ENCODE measurements around the gene MAP3K6. TPM values are rescaled to one million over a fixed set of nuclear protein-coding genes. Genes with fewer than 3 reads are reported as not detected.

The MAP3K6 gene
- total RNA-seq, 1 experiment from 2014 or later = 25.1 TPM

GRCh38 chr1:27346357-27346756 is 20.4 kb downstream of the MAP3K6 start:
- Histone ChIP-seq H3K9me2 (replicated peaks; ENCODE audit: low read length) (no peaks in the 10 kb centered on the region), H3K9me3 (ENCODE audit: low read length) (no peaks in the 10 kb centered on the region), H3K4me3 (ENCODE audit: low read length) (no peak overlapping the region), H3K27ac (ENCODE audit: low read length) (no peak overlapping the region), H3K79me2 (ENCODE audit: low read length) (peaks cover 24% of the 10 kb centered on the region), H3K9ac (ENCODE audit: low read length) (no peak overlapping the region), H2AFZ (ENCODE audit: low read length) (no peak overlapping the region), H4K20me1 (ENCODE audit: low read length) (no peaks in the 10 kb centered on the region), H3K4me1 (ENCODE audit: insufficient read depth, low read length) (peaks cover 41% of the 10 kb centered on the region), H3K27me3 (ENCODE audit: low read length) (no peaks in the 10 kb centered on the region), H3F3A (ENCODE audit: low read length, unreplicated experiment) (no peaks in the 10 kb centered on the region), H3K36me3 (ENCODE audit: low read depth, low read length) (no peaks in the 10 kb centered on the region), H3K4me2 (ENCODE audit: low read length) (no peak overlapping the region)
- ChIA-PET CTCF (no interaction called here), POLR2A (ENCODE audit: unreplicated experiment) (no interaction called here)
- TF ChIP-seq EZH2 (IDR thresholded peaks at IDR 0.05; ENCODE audit: low read length, unreplicated experiment) (no peak), EZH2phosphoT487 (IDR thresholded peaks at IDR 0.05; ENCODE audit: borderline replicate concordance, low read length) (no peak), CTCF (conservative IDR thresholded peaks at IDR 0.05; ENCODE audit: low read depth, low read length) (no peak)
- intact Hi-C loops (cut with micrococcal nuclease) = no loop called here
- BruUV-seq (replicated peaks) = no TSS peak
- ATAC-seq = no peak
- no peak for DNase-seq

GRCh38 chr1:27345272-27345671 is 21.5 kb downstream of the MAP3K6 start:
- Histone ChIP-seq H3K27me3 (ENCODE audit: low read length) (no peaks in the 10 kb centered on the region), H3F3A (ENCODE audit: low read length, unreplicated experiment) (no peaks in the 10 kb centered on the region), H3K9me3 (ENCODE audit: low read length) (no peaks in the 10 kb centered on the region), H3K79me2 (ENCODE audit: low read length) (peaks cover 24% of the 10 kb centered on the region), H3K27ac (ENCODE audit: low read length) (no peak overlapping the region), H3K4me1 (ENCODE audit: insufficient read depth, low read length) (peaks cover 51% of the 10 kb centered on the region), H3K9me2 (replicated peaks; ENCODE audit: low read length) (no peaks in the 10 kb centered on the region), H3K4me2 (ENCODE audit: low read length) (no peak overlapping the region), H3K36me3 (ENCODE audit: low read depth, low read length) (no peaks in the 10 kb centered on the region), H4K20me1 (ENCODE audit: low read length) (no peaks in the 10 kb centered on the region), H2AFZ (ENCODE audit: low read length) (no peak overlapping the region), H3K4me3 (ENCODE audit: low read length) (no peak overlapping the region), H3K9ac (ENCODE audit: low read length) (no peak overlapping the region)
- BruUV-seq (replicated peaks) = no TSS peak
- POLR2A ChIA-PET (ENCODE audit: unreplicated experiment) = no interaction called here
- intact Hi-C loops (cut with micrococcal nuclease) = no loop called here
- CTCF ChIA-PET = no interaction called here
- TF ChIP-seq EZH2 (IDR thresholded peaks at IDR 0.05; ENCODE audit: low read length, unreplicated experiment) (no peak), CTCF (conservative IDR thresholded peaks at IDR 0.05; ENCODE audit: low read depth, low read length) (no peak), EZH2phosphoT487 (IDR thresholded peaks at IDR 0.05; ENCODE audit: borderline replicate concordance, low read length) (no peak)
- DNase-seq (no peak), ATAC-seq (no peak)

- H3K4me2 ChIP-seq (ENCODE audit: low read length) = peak overlapping the region; percentile 99
- H3K36me3 ChIP-seq (ENCODE audit: low read depth, low read length) = no peaks in the 10 kb centered on the region
- no peak; the same call in 1 of the 2 replicates for ATAC-seq
- no peak for DNase-seq
- intact Hi-C loops (cut with micrococcal nuclease) = loop anchor here (2.0 to 5.0 kb wide), 2 partner anchors 21 to 41 kb away; partner anchors contain the start of gene TMEM222
- peak overlapping the region; percentile 79 for H3K4me3 ChIP-seq (ENCODE audit: low read length)
- H3K9me3 ChIP-seq (ENCODE audit: low read length) = no peaks in the 10 kb centered on the region
- peaks cover 43% of the 10 kb centered on the region for H3K4me1 ChIP-seq (ENCODE audit: insufficient read depth, low read length)
- H2AFZ ChIP-seq (ENCODE audit: low read length) = peak overlapping the region; percentile 89
- no peaks in the 10 kb centered on the region for H3K27me3 ChIP-seq (ENCODE audit: low read length)
- CTCF ChIA-PET = interaction anchor here (1.3 kb wide), 1 partner anchor 44 kb away, joined by 4 read pairs; no protein-coding TSS in a partner anchor
- BruUV-seq (replicated peaks) = no TSS peak
- no peaks in the 10 kb centered on the region for H3K9me2 ChIP-seq (replicated peaks; ENCODE audit: low read length)
- H3K27ac ChIP-seq (ENCODE audit: low read length) = peak overlapping the region; percentile 88
- no peaks in the 10 kb centered on the region for H4K20me1 ChIP-seq (ENCODE audit: low read length)
- H3K79me2 ChIP-seq (ENCODE audit: low read length) = peaks cover 24% of the 10 kb centered on the region
- peak overlapping the region; percentile 82 for H3K9ac ChIP-seq (ENCODE audit: low read length)
- H3F3A ChIP-seq (ENCODE audit: low read length, unreplicated experiment) = no peaks in the 10 kb centered on the region
- TF ChIP-seq EZH2 (IDR thresholded peaks at IDR 0.05; ENCODE audit: low read length, unreplicated experiment) (no peak), CTCF (conservative IDR thresholded peaks at IDR 0.05; ENCODE audit: low read depth, low read length) (no peak), EZH2phosphoT487 (IDR thresholded peaks at IDR 0.05; ENCODE audit: borderline replicate concordance, low read length) (no peak)
- POLR2A ChIA-PET (ENCODE audit: unreplicated experiment) = no interaction called here
Observed at GRCh38 chr1:27343639-27344025, 23.1 kb downstream of the MAP3K6 start.

All from PC-3 (cell line).